CD14-positive monocyte (primary cell): ENCODE data around the gene CYLD. TPM values are rescaled to one million over a fixed set of nuclear protein-coding genes. Genes with fewer than 3 reads are reported as not detected.

Source experiments
- DNase-seq, 3 donors: peaks; one replicate each; pipeline ENCODE4 v3.0.0-alpha.2; 2011 to 2022
- H2AFZ ChIP-seq: 2 replicates; pipeline ENCODE4 v1.6.0; 2012; ENCODE audit warnings: mild to moderate bottlenecking, low read depth, low read length, inconsistent platforms; ENCODE audit not compliant: insufficient read depth, poor library complexity, severe bottlenecking
- H3K27ac ChIP-seq, 2 donors: 1 replicate in 1 of 2; 2 replicates in 1 of 2; pipeline ENCODE4 v1.5.1; 2012 to 2013; ENCODE audit warnings: low read length in 2 of 2, control low read depth in 1 of 2, inconsistent platforms in 1 of 2, low read depth in 1 of 2, mild to moderate bottlenecking in 1 of 2
- H3K27me3 ChIP-seq, 2 donors: one replicate each; pipeline versions ENCODE4 v1.6.0 to v1.6.1; 2011 to 2013; ENCODE audit warnings: low read length in 2 of 2; ENCODE audit not compliant: control insufficient read depth in 2 of 2, insufficient read depth in 2 of 2
- H3K36me3 ChIP-seq, 2 donors: replicated peaks in 1 of 2; 1 replicate in 1 of 2; 2 replicates in 1 of 2; pipeline versions ENCODE4 v1.5.1 to v1.6.1; 2012 to 2013; ENCODE audit warnings: low read length in 2 of 2, control low read depth in 1 of 2, inconsistent platforms in 1 of 2, mild to moderate bottlenecking in 1 of 2; ENCODE audit not compliant: insufficient read depth in 2 of 2, control insufficient read depth in 1 of 2
- H3K4me1 ChIP-seq, 2 donors: 1 replicate in 1 of 2; 2 replicates in 1 of 2; pipeline versions ENCODE4 v1.5.1 to v1.6.1; 2012 to 2013; ENCODE audit warnings: low read length in 2 of 2, control low read depth in 1 of 2, inconsistent platforms in 1 of 2, mild to moderate bottlenecking in 1 of 2, moderate library complexity in 1 of 2; ENCODE audit not compliant: insufficient read depth in 2 of 2, control insufficient read depth in 1 of 2
- H3K4me2 ChIP-seq: replicated peaks from 2 replicates; pipeline ENCODE3; 2012; ENCODE audit warnings: low read length, moderate library complexity, mild to moderate bottlenecking; ENCODE audit not compliant: poor library complexity, severe bottlenecking; ENCODE audit errors: extremely low read depth
- H3K4me3 ChIP-seq, 3 experiments: fragments of 200-600 bp in 1 of 3; sonication (generic) in 1 of 3; replicated peaks in 1 of 3; 1 replicate in 2 of 3; 2 replicates in 1 of 3; pipeline ENCODE4 v1.5.1; 2011 to 2013; ENCODE audit warnings: low read length in 3 of 3, mild to moderate bottlenecking in 3 of 3, control low read depth in 2 of 3, low read depth in 2 of 3, inconsistent platforms in 1 of 3, moderate library complexity in 1 of 3
- H3K79me2 ChIP-seq: 2 replicates; pipeline ENCODE4 v1.6.0; 2012; ENCODE audit warnings: mild to moderate bottlenecking, control low read depth, inconsistent platforms, low read length, moderate library complexity; ENCODE audit not compliant: insufficient read depth
- H3K9ac ChIP-seq: 2 replicates; pipeline ENCODE4 v1.6.0; 2017; ENCODE audit warnings: low read length, mild to moderate bottlenecking; ENCODE audit not compliant: insufficient read depth, poor library complexity, severe bottlenecking
- H3K9me3 ChIP-seq, 2 donors: replicated peaks in 1 of 2; 1 replicate in 1 of 2; 2 replicates in 1 of 2; pipeline versions ENCODE4 v1.5.1 to v1.6.1; 2012 to 2013; ENCODE audit warnings: low read length in 2 of 2, control low read depth in 1 of 2; ENCODE audit not compliant: control insufficient read depth in 1 of 2, insufficient read depth in 1 of 2
- H4K20me1 ChIP-seq: 2 replicates; pipeline ENCODE4 v1.6.0; 2012; ENCODE audit warnings: mild to moderate bottlenecking, low read length, control low read depth, moderate library complexity; ENCODE audit not compliant: insufficient read depth
- H3K27ac Mint-ChIP-seq, 7 donors: one replicate each; pipeline ENCODE4 v1.8.0; 2020; ENCODE audit warnings: mild to moderate bottlenecking in 7 of 7, mixed read lengths in 7 of 7, moderate library complexity in 6 of 7, inconsistent platforms in 2 of 7
- H3K27me3 Mint-ChIP-seq, 3 donors: one replicate each; pipeline ENCODE4 v1.8.0; 2021 to 2022; ENCODE audit warnings: low read depth in 3 of 3, mild to moderate bottlenecking in 3 of 3, mixed read lengths in 3 of 3, moderate library complexity in 3 of 3, inconsistent platforms in 1 of 3
- H3K36me3 Mint-ChIP-seq, 2 donors: one replicate each; pipeline ENCODE4 v1.8.0; 2020; ENCODE audit warnings: mixed read lengths in 2 of 2, inconsistent platforms in 1 of 2, mild to moderate bottlenecking in 1 of 2
- H3K4me1 Mint-ChIP-seq: one replicate; pipeline ENCODE4 v1.8.0; 2020; ENCODE audit warnings: mild to moderate bottlenecking, mixed read lengths
- H3K4me3 Mint-ChIP-seq, 2 donors: one replicate each; pipeline ENCODE4 v1.8.0; 2020; ENCODE audit warnings: mild to moderate bottlenecking in 2 of 2, mixed read lengths in 2 of 2, moderate library complexity in 1 of 2
- H3K9me3 Mint-ChIP-seq, 7 donors: one replicate each; pipeline ENCODE4 v1.8.0; 2020 to 2022; ENCODE audit warnings: mixed read lengths in 7 of 7, mild to moderate bottlenecking in 6 of 7, moderate library complexity in 6 of 7, inconsistent platforms in 2 of 7
- CTCF ChIP-seq: fragments of 200-600 bp; IDR thresholded peaks from one replicate; pipeline ENCODE4 v1.8.0; 2022; ENCODE audit warnings: antibody characterized with exemption, mild to moderate bottlenecking
- WGBS: methylation state at CpG from one replicate; pipeline ENCODE4 v1.1.5; 2013; ENCODE audit warnings: missing lambda C conversion rate; ENCODE audit not compliant: insufficient coverage; 5-methylcytosine and 5-hydroxymethylcytosine counted together
- intact Hi-C, 2 donors: fragments of 100-400 bp; cut with micrococcal nuclease; formaldehyde crosslinking; loops; one replicate each; pipeline versions ENCODE4 v1.15.0 to v1.15.1; 2023
- polyA plus RNA-seq, 3 donors: library from polyadenylated mRNA; depleted of rRNA in 1 of 3; unstranded in 2 of 3; stranded (reverse) in 1 of 3; fragments of 300-500 nt in 2 of 3; fragments of >200 nt in 1 of 3; fragmentation: Illumina TruSeq in 2 of 3; gene quantifications; 1 replicate in 2 of 3; 2 replicates in 1 of 3; pipeline ENCODE4 v1.2.3, GENCODE V29; 2012 to 2021

CYLD gene
- polyA plus RNA-seq, 3 donors: 32.1 to 57.9 (median 35.9) TPM

- intact Hi-C loops: loop anchor here (5.0 kb wide), 2 partner anchors 36 to 41 kb away; no protein-coding TSS in a partner anchor
- peak overlapping the region; percentile 84 to 92 (median 86) for H3K27ac Mint-ChIP-seq
- H3K36me3 Mint-ChIP-seq: peaks cover 69 to 94% of the 10 kb centered on the region in 2 donors
- no peak for TF ChIP-seq CTCF
- 0% methylated on average over 2 of the region's 4 CpGs for WGBS
- peak overlapping the region; percentile 6 to 53 for H3K4me3 Mint-ChIP-seq
- peaks cover 78 to 91% of the 10 kb centered on the region in 2 donors for H3K36me3 ChIP-seq
- peak overlapping the region in 1 of 3 experiments; percentile 44 for H3K4me3 ChIP-seq
- no peaks in the 10 kb centered on the region for H3K27me3 Mint-ChIP-seq
- H3K79me2 ChIP-seq: peaks cover 96% of the 10 kb centered on the region
- H4K20me1 ChIP-seq: peaks cover 87% of the 10 kb centered on the region
- H3K9ac ChIP-seq: peak overlapping the region; percentile 10
- H2AFZ ChIP-seq: no peak overlapping the region
- peaks cover 92 to 96% of the 10 kb centered on the region in 2 donors for H3K4me1 ChIP-seq
- H3K9me3 Mint-ChIP-seq: no peaks in the 10 kb centered on the region
- no peaks in the 10 kb centered on the region for H3K27me3 ChIP-seq
- H3K4me1 Mint-ChIP-seq: peaks cover 94% of the 10 kb centered on the region
- DNase-seq: peak in 1 of 3 donors; percentile 60
- peak overlapping the region; percentile 50 to 92 for H3K27ac ChIP-seq
- peak overlapping the region; percentile 51 for H3K4me2 ChIP-seq
- no peaks in the 10 kb centered on the region for H3K9me3 ChIP-seq
These were observed 28.9 kb upstream of the CYLD start for GRCh38 chr16:50712956-50713355.

DNA sequence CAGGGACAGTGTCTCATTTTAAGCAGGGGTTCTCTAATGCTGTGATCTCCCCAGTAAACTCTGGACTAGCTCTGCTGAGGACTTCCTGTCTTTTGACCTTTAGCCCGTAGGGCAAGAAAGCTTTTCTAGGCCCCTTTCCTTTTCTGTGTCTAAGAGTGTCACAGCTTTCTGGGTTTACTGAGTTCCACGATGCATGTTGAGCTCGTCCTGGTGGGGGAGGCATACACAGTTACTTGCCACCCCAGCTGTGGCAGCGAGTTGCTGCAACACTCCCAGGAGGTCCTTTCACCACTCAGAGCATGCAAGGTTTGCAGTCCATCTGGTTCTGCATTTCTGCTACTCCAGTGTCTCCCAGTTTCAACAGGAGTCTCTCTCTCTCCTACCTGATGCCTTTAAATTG, 24.8 kb upstream of the CYLD start:
- peaks cover 93% of the 10 kb centered on the region for H3K79me2 ChIP-seq
- TF ChIP-seq CTCF: no peak
- H3K4me3 Mint-ChIP-seq: no peak overlapping the region
- no peak overlapping the region for H3K4me3 ChIP-seq
- DNase-seq: no peak
- H3K4me1 ChIP-seq: peaks cover 50 to 65% of the 10 kb centered on the region in 2 donors
- peak overlapping the region in 5 of 7 donors; percentile 11 to 71 (median 46) for H3K27ac Mint-ChIP-seq
- WGBS: 62% methylated on average over 4 of the region's 4 CpGs
- intact Hi-C loops: no loop called here
- peaks cover 0 to 3% (median 0%) of the 10 kb centered on the region in 7 donors for H3K9me3 Mint-ChIP-seq
- H2AFZ ChIP-seq: no peak overlapping the region
- H3K9me3 ChIP-seq: no peaks in the 10 kb centered on the region
- H3K36me3 ChIP-seq: peaks cover 74 to 97% of the 10 kb centered on the region in 2 donors
- peaks cover 99% of the 10 kb centered on the region for H4K20me1 ChIP-seq
- no peak overlapping the region for H3K9ac ChIP-seq
- H3K36me3 Mint-ChIP-seq: peaks cover 68 to 92% of the 10 kb centered on the region in 2 donors
- no peak overlapping the region for H3K4me2 ChIP-seq
- no peaks in the 10 kb centered on the region for H3K27me3 ChIP-seq
- no peaks in the 10 kb centered on the region for H3K27me3 Mint-ChIP-seq
- peaks cover 65% of the 10 kb centered on the region for H3K4me1 Mint-ChIP-seq
- H3K27ac ChIP-seq: peak overlapping the region in 1 of 2 donors; percentile 26
